ENCODE measurements around the gene INSC.

The INSC gene

GRCh38 chr11:15149050-15149449 is 34.3 kb downstream of the INSC start:
- no peak for DNase-seq

- DNase-seq = no peak
These were observed 35.8 kb downstream of the INSC start for GRCh38 chr11:15150507-15150906.

- no peak for DNase-seq
These were observed 38.5 kb downstream of the INSC start for GRCh38 chr11:15153231-15153630.

- DNase-seq = no peak
These were observed 42.5 kb downstream of the INSC start for GRCh38 chr11:15157181-15157580.

- DNase-seq = no peak
These were observed 42.9 kb downstream of the INSC start for GRCh38 chr11:15157606-15158137.

- no peak for DNase-seq
These were observed 43.8 kb downstream of the INSC start for GRCh38 chr11:15158351-15159015.

- DNase-seq = peak; percentile 15
These were observed 44.4 kb downstream of the INSC start for GRCh38 chr11:15159085-15159484.

- no peak for DNase-seq
These were observed 47.1 kb downstream of the INSC start for GRCh38 chr11:15161790-15162189.

- DNase-seq = no peak
These were observed 48.4 kb downstream of the INSC start for GRCh38 chr11:15163136-15163535.

- no peak for DNase-seq
These were observed 51.5 kb downstream of the INSC start for GRCh38 chr11:15166204-15166603.

- DNase-seq = no peak
These were observed 55.3 kb downstream of the INSC start for GRCh38 chr11:15169815-15170551.

- no peak for DNase-seq
These were observed 56.0 kb downstream of the INSC start for GRCh38 chr11:15170698-15171097.

- DNase-seq = no peak
These were observed 57.2 kb downstream of the INSC start for GRCh38 chr11:15171956-15172355.

GRCh38 chr11:15175831-15176230 is 61.1 kb downstream of the INSC start:
- no peak for DNase-seq

GRCh38 chr11:15176646-15177163 is 62.0 kb downstream of the INSC start:
- no peak for DNase-seq

- no peak for DNase-seq
These were observed 62.8 kb downstream of the INSC start for GRCh38 chr11:15177491-15177890.

- DNase-seq = no peak
These were observed 63.5 kb downstream of the INSC start for GRCh38 chr11:15178214-15178613.

GRCh38 chr11:15179167-15179566 is 64.4 kb downstream of the INSC start:
- no peak for DNase-seq

GRCh38 chr11:15180212-15180792 is 65.6 kb downstream of the INSC start:
- peak; percentile 2 for DNase-seq

GRCh38 chr11:15182372-15182771 is 67.6 kb downstream of the INSC start:
- DNase-seq = no peak

- DNase-seq = no peak
These were observed 70.3 kb downstream of the INSC start for GRCh38 chr11:15185021-15185420.

GRCh38 chr11:15186146-15186545 is 71.4 kb downstream of the INSC start:
- no peak for DNase-seq

- DNase-seq = no peak
These were observed 74.5 kb downstream of the INSC start for GRCh38 chr11:15189189-15189588.

Data from activated CD4-positive, alpha-beta T cell treated with anti-CD3 and anti-CD28 coated beads, Interleukin-2, amount 50 U/mL, for 16 hours (primary cell).